Caco-2 (cell line): ENCODE data around the gene TTC7B. TPM values are rescaled to one million over a fixed set of nuclear protein-coding genes. Genes with fewer than 3 reads are reported as not detected.

Experiments used
- BruUV-seq: library from RNA; stranded (reverse); fragments of 400-500 nt; replicated peaks from 2 replicates; lab custom pipeline; 2021; lab: Mats Ljungman, UMichigan
- CTCF ChIA-PET: fragments of 300-600 bp; sonication (Branson Sonifier 250); formaldehyde crosslinking; loops from one replicate; lab custom pipeline; 2022; ENCODE audit warnings: antibody characterized with exemption; lab: Charles Lee
- POLR2A ChIA-PET: fragments of 300-600 bp; sonication (Branson Sonifier 250); formaldehyde crosslinking; loops from one replicate; lab custom pipeline; 2022; ENCODE audit warnings: antibody characterized with exemption; lab: Charles Lee
- DNase-seq, 2 experiments: peaks; one replicate each; pipeline versions ENCODE4 v3.0.0 to v3.0.0-alpha.2; 2020 to 2022
- H3K27me3 ChIP-seq: replicated peaks from 2 replicates; pipeline ENCODE4 v1.6.0; 2011; ENCODE audit warnings: low read length; ENCODE audit not compliant: control insufficient read depth, insufficient read depth
- H3K36me3 ChIP-seq: 2 replicates; pipeline ENCODE4 v1.5.1; 2011; ENCODE audit warnings: low read length; ENCODE audit not compliant: control insufficient read depth, insufficient read depth
- H3K4me1 ChIP-seq: fragments of 250-450 bp; sonication (Bioruptor Pico); 2 replicates; pipeline ENCODE4 v1.5.1; 2020; ENCODE audit warnings: mild to moderate bottlenecking
- H3K4me3 ChIP-seq: 2 replicates; pipeline ENCODE4 v1.5.1; 2011; ENCODE audit warnings: low read depth, mild to moderate bottlenecking, control low read depth, low read length
- H3K9me3 ChIP-seq: fragments of 250-450 bp; sonication (Bioruptor Pico); 2 replicates; pipeline ENCODE4 v1.5.1; 2020; ENCODE audit warnings: mild to moderate bottlenecking, moderate library complexity
- H3K27ac Mint-ChIP-seq: one replicate; pipeline ENCODE4 v1.8.0; 2022; ENCODE audit warnings: mixed read lengths; ENCODE audit not compliant: unreplicated experiment
- H3K27me3 Mint-ChIP-seq: one replicate; pipeline ENCODE4 v1.8.0; 2022; ENCODE audit warnings: mixed read lengths; ENCODE audit not compliant: insufficient read depth, unreplicated experiment
- H3K36me3 Mint-ChIP-seq: one replicate; pipeline ENCODE4 v1.8.0; 2022; ENCODE audit warnings: mild to moderate bottlenecking, mixed read lengths; ENCODE audit not compliant: insufficient read depth, unreplicated experiment
- H3K4me1 Mint-ChIP-seq: one replicate; pipeline ENCODE4 v1.8.0; 2022; ENCODE audit warnings: low read depth, mixed read lengths; ENCODE audit not compliant: unreplicated experiment
- H3K4me3 Mint-ChIP-seq: one replicate; pipeline ENCODE4 v1.8.0; 2022; ENCODE audit warnings: mild to moderate bottlenecking, moderate library complexity, mixed read lengths; ENCODE audit not compliant: unreplicated experiment
- H3K9me3 Mint-ChIP-seq: one replicate; pipeline ENCODE4 v1.8.0; 2022; ENCODE audit warnings: mixed read lengths; ENCODE audit not compliant: unreplicated experiment
- intact Hi-C: fragments of 100-400 bp; cut with micrococcal nuclease; formaldehyde crosslinking; loops from one replicate; pipeline ENCODE4 v1.10.0; 2022; ENCODE audit not compliant: unreplicated experiment
- total RNA-seq: library from RNA; stranded (reverse); gene quantifications from 2 replicates; pipeline ENCODE4 v1.2.3, GENCODE V29; 2022
- TF ChIP-seq, protein P1 (sequence below), 2 experiments: fragments of 200-600 bp in 1 of 2; IDR thresholded peaks; 1 replicate in 1 of 2; 2 replicates in 1 of 2; pipeline versions ENCODE4 v1.5.1 to v1.8.0; 2011 to 2022; ENCODE audit warnings: antibody characterized with exemption in 1 of 2, control low read depth in 1 of 2, inconsistent platforms in 1 of 2, low read depth in 1 of 2, low read length in 1 of 2, mild to moderate bottlenecking in 1 of 2, moderate library complexity in 1 of 2; ENCODE audit not compliant: insufficient read depth in 1 of 2, severe bottlenecking in 1 of 2, unreplicated experiment in 1 of 2

Gene TTC7B
- total RNA-seq, 1 experiment from 2014 or later, result 28.5 TPM

DNA sequence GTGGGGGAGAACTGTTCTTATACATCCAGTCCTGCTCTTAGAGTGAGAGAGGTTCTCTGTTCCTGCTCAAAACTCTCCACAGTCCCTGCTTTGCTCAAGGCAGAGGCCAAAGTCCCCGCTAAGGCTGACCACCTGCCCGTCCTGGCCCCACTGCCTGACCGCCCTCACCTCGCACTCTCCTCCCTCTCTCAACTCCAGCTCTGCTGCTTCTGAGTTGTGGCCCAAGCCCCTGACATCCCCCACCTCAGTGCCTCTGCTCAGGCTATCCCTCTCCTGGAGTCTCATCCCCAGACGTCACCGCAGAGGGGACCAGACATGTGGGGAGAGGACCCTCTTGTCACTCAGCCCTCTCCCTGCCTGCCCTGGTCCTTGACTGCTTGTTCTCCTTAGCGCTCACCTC is 308.8 kb downstream of the TTC7B start:
- POLR2A ChIA-PET, result no interaction called here
- H3K27me3 Mint-ChIP-seq, result no peaks in the 10 kb centered on the region
- Histone ChIP-seq H3K36me3 (no peaks in the 10 kb centered on the region), H3K4me3 (no peak overlapping the region), H3K27me3 (no peaks in the 10 kb centered on the region), H3K4me1 (peaks cover 86% of the 10 kb centered on the region), H3K9me3 (no peaks in the 10 kb centered on the region)
- TF ChIP-seq, protein P1, sequence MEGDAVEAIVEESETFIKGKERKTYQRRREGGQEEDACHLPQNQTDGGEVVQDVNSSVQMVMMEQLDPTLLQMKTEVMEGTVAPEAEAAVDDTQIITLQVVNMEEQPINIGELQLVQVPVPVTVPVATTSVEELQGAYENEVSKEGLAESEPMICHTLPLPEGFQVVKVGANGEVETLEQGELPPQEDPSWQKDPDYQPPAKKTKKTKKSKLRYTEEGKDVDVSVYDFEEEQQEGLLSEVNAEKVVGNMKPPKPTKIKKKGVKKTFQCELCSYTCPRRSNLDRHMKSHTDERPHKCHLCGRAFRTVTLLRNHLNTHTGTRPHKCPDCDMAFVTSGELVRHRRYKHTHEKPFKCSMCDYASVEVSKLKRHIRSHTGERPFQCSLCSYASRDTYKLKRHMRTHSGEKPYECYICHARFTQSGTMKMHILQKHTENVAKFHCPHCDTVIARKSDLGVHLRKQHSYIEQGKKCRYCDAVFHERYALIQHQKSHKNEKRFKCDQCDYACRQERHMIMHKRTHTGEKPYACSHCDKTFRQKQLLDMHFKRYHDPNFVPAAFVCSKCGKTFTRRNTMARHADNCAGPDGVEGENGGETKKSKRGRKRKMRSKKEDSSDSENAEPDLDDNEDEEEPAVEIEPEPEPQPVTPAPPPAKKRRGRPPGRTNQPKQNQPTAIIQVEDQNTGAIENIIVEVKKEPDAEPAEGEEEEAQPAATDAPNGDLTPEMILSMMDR (IDR thresholded peaks at IDR 0.05; ENCODE audit: insufficient read depth in 1 of 2, low read depth in 1 of 2, low read length in 1 of 2, severe bottlenecking in 1 of 2, unreplicated experiment in 1 of 2), result no peak
- no TSS peak for BruUV-seq
- no peak overlapping the region for H3K4me3 Mint-ChIP-seq
- peaks cover 24% of the 10 kb centered on the region for H3K36me3 Mint-ChIP-seq
- no peak for DNase-seq
- peaks cover 10% of the 10 kb centered on the region for H3K9me3 Mint-ChIP-seq
- peaks cover 53% of the 10 kb centered on the region for H3K4me1 Mint-ChIP-seq
- CTCF ChIA-PET, result no interaction called here
- H3K27ac Mint-ChIP-seq, result peak overlapping the region; percentile 99
- intact Hi-C loops, result no loop called here

DNA sequence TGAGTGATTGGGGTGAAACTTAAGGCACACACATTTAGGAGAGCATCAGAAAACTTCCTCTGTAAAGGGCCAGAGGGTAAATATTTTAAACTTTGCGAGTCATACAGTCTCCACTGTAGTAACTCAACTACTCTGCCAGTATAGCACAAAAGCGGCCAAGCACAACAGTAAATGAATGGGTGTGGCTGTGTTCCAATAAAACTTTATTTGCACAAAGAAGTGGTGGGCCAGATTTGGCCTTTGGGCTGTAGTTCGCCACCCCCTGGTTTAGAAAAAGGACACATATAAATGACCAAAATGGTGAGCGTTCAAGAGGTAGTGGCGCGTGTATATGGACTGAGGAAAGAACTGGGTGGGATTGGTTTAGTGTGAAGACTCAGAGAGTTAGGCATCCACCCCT is 309.5 kb downstream of the TTC7B start:
- Mint-ChIP-seq H3K36me3 (peaks cover 28% of the 10 kb centered on the region), H3K27me3 (no peaks in the 10 kb centered on the region), H3K4me3 (no peak overlapping the region), H3K4me1 (peaks cover 60% of the 10 kb centered on the region), H3K27ac (peak overlapping the region; percentile 99), H3K9me3 (peaks cover 13% of the 10 kb centered on the region)
- H3K9me3 ChIP-seq, result no peaks in the 10 kb centered on the region
- intact Hi-C loops, result no loop called here
- H3K4me3 ChIP-seq, result no peak overlapping the region
- CTCF ChIA-PET, result no interaction called here
- H3K27me3 ChIP-seq, result no peaks in the 10 kb centered on the region
- POLR2A ChIA-PET, result no interaction called here
- DNase-seq, result no peak
- TF ChIP-seq, protein P1 (IDR thresholded peaks at IDR 0.05; ENCODE audit: insufficient read depth in 1 of 2, low read depth in 1 of 2, low read length in 1 of 2, severe bottlenecking in 1 of 2, unreplicated experiment in 1 of 2), result no peak
- H3K4me1 ChIP-seq, result peaks cover 86% of the 10 kb centered on the region
- no peaks in the 10 kb centered on the region for H3K36me3 ChIP-seq
- BruUV-seq, result no TSS peak

DNA sequence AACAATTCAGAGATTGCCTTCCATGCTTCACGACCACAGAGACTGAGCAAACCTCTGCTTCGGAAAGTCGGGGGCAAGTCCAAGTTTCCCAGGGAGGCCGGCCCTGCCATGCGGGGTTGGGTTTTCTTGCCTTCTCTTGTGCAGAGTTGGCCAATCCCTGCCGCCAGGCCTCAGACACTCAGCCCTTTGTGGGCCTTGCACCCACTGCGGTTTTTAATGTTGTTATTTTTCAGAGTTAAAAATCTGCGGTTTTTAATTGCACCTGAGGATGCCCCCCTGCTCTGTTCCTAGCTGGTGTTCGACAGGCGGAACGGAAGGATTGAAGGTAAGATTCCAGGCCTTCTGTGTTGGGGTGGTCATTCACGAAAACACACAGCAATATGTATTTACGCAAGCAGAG is 310.7 kb downstream of the TTC7B start:
- no peaks in the 10 kb centered on the region for H3K27me3 Mint-ChIP-seq
- no peak overlapping the region for H3K4me3 ChIP-seq
- no peak for DNase-seq
- peaks cover 87% of the 10 kb centered on the region for H3K4me1 ChIP-seq
- peaks cover 53% of the 10 kb centered on the region for H3K4me1 Mint-ChIP-seq
- H3K9me3 ChIP-seq, result no peaks in the 10 kb centered on the region
- H3K9me3 Mint-ChIP-seq, result peaks cover 13% of the 10 kb centered on the region
- BruUV-seq, result no TSS peak
- H3K27ac Mint-ChIP-seq, result no peak overlapping the region
- TF ChIP-seq, protein P1 (IDR thresholded peaks at IDR 0.05; ENCODE audit: insufficient read depth in 1 of 2, low read depth in 1 of 2, low read length in 1 of 2, severe bottlenecking in 1 of 2, unreplicated experiment in 1 of 2), result no peak
- CTCF ChIA-PET, result no interaction called here
- H3K36me3 ChIP-seq, result no peaks in the 10 kb centered on the region
- H3K36me3 Mint-ChIP-seq, result peaks cover 30% of the 10 kb centered on the region
- H3K27me3 ChIP-seq, result no peaks in the 10 kb centered on the region
- intact Hi-C loops, result no loop called here
- POLR2A ChIA-PET, result no interaction called here
- H3K4me3 Mint-ChIP-seq, result no peak overlapping the region
